IPS-18c (cell line): Measurements from ENCODE around the gene BCOR.

Experiments used
- H3K4me3 ChIP-seq: 2 replicates; pipeline ENCODE4 v1.7.0; 2013; ENCODE audit warnings: low read depth, mild to moderate bottlenecking, low read length, moderate library complexity; ENCODE audit not compliant: insufficient read depth
- H3K9me3 ChIP-seq: one replicate; pipeline ENCODE4 v1.6.1; 2013; ENCODE audit warnings: mild to moderate bottlenecking, low read length, moderate library complexity; ENCODE audit not compliant: control insufficient read depth, insufficient read depth

Gene BCOR

GRCh38 chrX:40031911-40032310, 65.8 kb downstream of the BCOR start:
- Histone ChIP-seq H3K9me3 (peaks cover 3% of the 10 kb centered on the region), H3K4me3 (no peak overlapping the region)

DNA sequence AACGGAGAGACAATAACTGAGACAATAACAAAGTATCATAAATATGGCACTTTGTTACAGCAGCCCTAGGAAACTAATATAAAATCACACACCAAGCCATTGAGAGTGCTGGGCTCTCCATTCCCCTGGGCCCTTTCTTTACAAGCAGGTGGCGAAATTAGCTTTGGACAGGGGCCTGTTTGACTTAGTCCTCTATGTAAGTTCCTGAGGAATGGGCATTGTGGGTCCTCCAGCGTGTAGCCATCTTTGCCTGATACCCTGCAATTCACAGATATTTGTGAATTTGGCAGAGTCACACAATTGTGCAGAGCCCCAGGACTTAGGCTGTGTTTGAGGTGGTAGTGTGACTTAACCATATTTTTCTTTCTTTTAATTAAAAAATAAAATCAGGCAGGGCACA, 67.6 kb downstream of the BCOR start:
- no peak overlapping the region for H3K4me3 ChIP-seq
- H3K9me3 ChIP-seq = peaks cover 3% of the 10 kb centered on the region

DNA sequence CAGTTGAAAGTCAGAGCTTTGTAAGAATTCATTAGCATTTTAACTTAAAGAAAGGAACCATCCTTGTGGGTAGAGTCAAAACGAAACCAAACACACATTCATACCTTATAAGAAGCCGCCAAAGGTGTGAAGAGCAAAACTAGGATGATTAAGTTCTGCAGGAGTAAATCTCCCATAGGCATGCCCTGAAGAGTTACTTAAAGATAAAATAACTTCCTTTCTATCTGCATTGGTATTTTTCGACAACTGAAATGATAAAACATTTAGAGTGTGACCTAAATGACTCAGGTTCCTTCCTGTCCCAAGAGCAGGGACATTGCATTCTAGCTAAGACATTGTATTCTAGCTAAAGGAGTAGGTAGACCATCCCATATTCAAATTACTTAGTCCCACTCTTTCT, 75.3 kb downstream of the BCOR start:
- H3K4me3 ChIP-seq = no peak overlapping the region
- peaks cover 8% of the 10 kb centered on the region for H3K9me3 ChIP-seq

GRCh38 chrX:40021647-40022046, 76.1 kb downstream of the BCOR start:
- no peak overlapping the region for H3K4me3 ChIP-seq

GRCh38 chrX:40019541-40019940, 78.2 kb downstream of the BCOR start:
- no peak overlapping the region for H3K4me3 ChIP-seq
- H3K9me3 ChIP-seq = peaks cover 6% of the 10 kb centered on the region

More at GRCh38 chrX:40021647-40022046, 76.1 kb downstream of the BCOR start:
- H3K9me3 ChIP-seq = peaks cover 8% of the 10 kb centered on the region

GRCh38 chrX:40018041-40018440, 79.7 kb downstream of the BCOR start:
- Histone ChIP-seq H3K9me3 (peaks cover 4% of the 10 kb centered on the region), H3K4me3 (no peak overlapping the region)

- Histone ChIP-seq H3K9me3 (peaks cover 7% of the 10 kb centered on the region), H3K4me3 (no peak overlapping the region)
These were observed 81.0 kb downstream of the BCOR start for GRCh38 chrX:40016749-40017148.

DNA sequence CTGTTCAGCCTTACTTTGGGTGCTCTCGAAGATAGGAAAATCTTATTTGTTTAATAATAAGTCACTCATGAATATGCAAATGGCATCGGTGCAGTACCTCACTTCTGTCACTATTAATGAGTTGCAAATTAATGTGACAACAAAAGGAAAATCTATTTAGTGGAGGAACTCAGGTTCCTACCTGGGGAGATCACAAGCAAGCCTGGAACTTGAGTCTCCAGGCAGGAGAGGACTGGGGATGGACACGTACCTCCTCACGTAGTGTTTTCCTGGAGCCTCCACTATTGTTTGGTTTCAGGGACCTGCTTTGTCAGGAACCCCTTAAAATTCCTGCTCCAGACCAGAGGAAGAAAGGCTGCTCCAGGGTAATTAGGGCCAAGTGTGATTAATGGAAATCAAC, 82.1 kb downstream of the BCOR start:
- H3K4me3 ChIP-seq = no peak overlapping the region
- peaks cover 5% of the 10 kb centered on the region for H3K9me3 ChIP-seq

- Histone ChIP-seq H3K9me3 (peaks cover 5% of the 10 kb centered on the region), H3K4me3 (peak overlapping the region; percentile 49; the same call in 1 of the 2 replicates)
These were observed 84.2 kb downstream of the BCOR start for GRCh38 chrX:40013266-40014195.

DNA sequence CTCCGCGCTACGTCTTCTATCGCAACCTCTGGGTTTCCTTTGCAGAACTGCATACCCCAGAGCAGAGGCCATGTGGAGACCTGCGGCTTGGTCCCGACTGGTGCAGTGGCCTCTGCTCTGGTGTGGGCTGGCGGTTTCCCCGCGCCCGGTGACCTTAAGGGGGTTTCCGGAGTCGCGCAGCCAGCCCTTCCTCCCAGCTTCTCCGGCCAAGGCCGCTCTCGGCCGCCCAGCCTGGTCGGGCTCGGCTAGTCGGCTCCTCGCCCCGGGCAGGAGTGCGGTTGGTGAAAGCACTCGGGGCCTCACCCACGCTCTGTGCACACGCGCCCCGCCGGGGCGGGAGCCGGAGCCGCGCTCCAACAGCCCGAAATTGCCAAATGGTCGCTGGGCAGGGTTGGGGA, 84.9 kb downstream of the BCOR start:
- Histone ChIP-seq H3K4me3 (peak overlapping the region; percentile 49; the same call in 1 of the 2 replicates), H3K9me3 (peaks cover 5% of the 10 kb centered on the region)

GRCh38 chrX:40012039-40012867, 85.5 kb downstream of the BCOR start:
- Histone ChIP-seq H3K4me3 (peak overlapping the region; percentile 49; the same call in 1 of the 2 replicates), H3K9me3 (peaks cover 5% of the 10 kb centered on the region)

GRCh38 chrX:40011322-40012038, 86.3 kb downstream of the BCOR start:
- H3K9me3 ChIP-seq = peaks cover 5% of the 10 kb centered on the region
- H3K4me3 ChIP-seq = no peak overlapping the region

- H3K4me3 ChIP-seq = peak overlapping the region; percentile 40; the same call in 1 of the 2 replicates
These were observed 87.0 kb downstream of the BCOR start for GRCh38 chrX:40010550-40011321.

GRCh38 chrX:40009890-40010289, 87.9 kb downstream of the BCOR start:
- peak overlapping the region; percentile 40 for H3K4me3 ChIP-seq
- H3K9me3 ChIP-seq = peaks cover 5% of the 10 kb centered on the region

More at GRCh38 chrX:40010550-40011321, 87.0 kb downstream of the BCOR start:
- peaks cover 5% of the 10 kb centered on the region for H3K9me3 ChIP-seq

GRCh38 chrX:40009462-40009851, 88.3 kb downstream of the BCOR start:
- H3K9me3 ChIP-seq = peaks cover 5% of the 10 kb centered on the region
- H3K4me3 ChIP-seq = peak overlapping the region; percentile 40

- Histone ChIP-seq H3K4me3 (peak overlapping the region; percentile 40), H3K9me3 (peaks cover 5% of the 10 kb centered on the region)
These were observed 88.8 kb downstream of the BCOR start for GRCh38 chrX:40008791-40009461.
